Duodenal mucosa (tissue), 2 donors: ENCODE data around the gene CCDC38.
A peak's percentile ranks its signal among the peaks of the same experiment; 100 is the strongest.
"Not testable (repeated sequence)": the region's sequence is repeated elsewhere in the genome, so short reads cannot be mapped to it uniquely, and the experiment has no call there.

Experiments used
- H3K27ac ChIP-seq: one replicate; pipeline ENCODE4 v1.7.0; 2013; ENCODE audit warnings: low read depth, low read length
- H3K27me3 ChIP-seq, 2 donors: one replicate each; pipeline ENCODE4 v1.7.0; 2013; ENCODE audit warnings: low read length in 2 of 2, control low read depth in 1 of 2; ENCODE audit not compliant: insufficient read depth in 2 of 2, control insufficient read depth in 1 of 2
- H3K36me3 ChIP-seq, 2 donors: one replicate each; pipeline ENCODE4 v1.7.0; 2013; ENCODE audit warnings: low read length in 2 of 2, control low read depth in 1 of 2; ENCODE audit not compliant: insufficient read depth in 2 of 2, control insufficient read depth in 1 of 2
- H3K4me1 ChIP-seq, 2 donors: one replicate each; pipeline ENCODE4 v1.7.0; 2013; ENCODE audit warnings: low read length in 2 of 2, control low read depth in 1 of 2; ENCODE audit not compliant: insufficient read depth in 2 of 2, control insufficient read depth in 1 of 2
- H3K4me3 ChIP-seq, 2 donors: one replicate each; pipeline ENCODE4 v1.7.0; 2013; ENCODE audit warnings: low read length in 2 of 2, low read depth in 1 of 2
- H3K9ac ChIP-seq, 2 donors: one replicate each; pipeline ENCODE4 v1.7.0; 2013; ENCODE audit warnings: low read length in 2 of 2, low read depth in 1 of 2
- H3K9me3 ChIP-seq, 2 donors: one replicate each; pipeline ENCODE4 v1.7.0; 2013; ENCODE audit warnings: low read length in 2 of 2, control low read depth in 1 of 2; ENCODE audit not compliant: control insufficient read depth in 1 of 2

Gene CCDC38

DNA sequence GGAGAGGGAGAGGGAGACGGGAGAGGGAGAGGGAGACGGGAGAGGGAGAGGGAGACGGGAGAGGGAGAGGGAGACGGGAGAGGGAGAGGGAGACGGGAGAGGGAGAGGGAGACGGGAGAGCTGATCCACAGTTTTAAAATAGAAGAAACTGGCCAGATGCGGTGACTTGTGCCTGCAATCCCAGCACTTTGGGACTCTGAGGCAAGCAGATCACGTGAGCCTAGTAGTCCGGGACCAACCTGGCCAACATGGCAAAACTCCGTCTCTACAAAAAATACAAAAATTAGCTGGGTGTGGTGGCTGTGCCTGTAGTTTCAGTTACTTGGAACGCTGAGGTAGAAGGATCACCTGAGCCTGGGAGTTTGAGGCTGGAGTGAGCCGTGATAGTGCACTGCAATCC, 100.0 kb downstream of the CCDC38 start:
- H3K4me1 ChIP-seq, result peaks cover 3 to 10% of the 10 kb centered on the region in 2 donors
- H3K9me3 ChIP-seq, H3K27ac ChIP-seq, H3K27me3 ChIP-seq, H3K9ac ChIP-seq, H3K36me3 ChIP-seq: not testable (repeated sequence)
- peak overlapping the region in 1 of 2 donors; percentile 28 for H3K4me3 ChIP-seq

DNA sequence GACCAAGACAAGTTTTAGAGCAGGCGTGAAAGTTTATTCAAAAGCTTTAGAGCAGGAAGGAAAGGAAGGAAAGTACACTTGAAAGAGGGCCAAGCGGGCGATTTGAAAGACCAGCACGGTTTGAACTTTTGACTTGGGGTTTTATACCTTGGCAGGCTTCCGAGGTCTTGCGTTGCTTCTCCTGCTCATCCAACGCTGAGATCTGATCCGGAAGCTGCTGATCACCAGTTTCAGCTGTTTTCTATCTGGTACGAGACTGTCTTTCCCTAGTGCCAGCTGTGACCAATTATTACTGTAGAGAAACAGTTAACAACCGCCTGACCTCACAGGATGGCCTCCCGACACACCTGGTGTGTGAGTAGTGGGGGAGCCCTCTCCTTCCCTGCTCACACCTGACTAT, 104.3 kb downstream of the CCDC38 start:
- Histone ChIP-seq H3K4me3 (peak overlapping the region; percentile 35 to 42), H3K9ac (no peak overlapping the region), H3K27me3 (no peaks in the 10 kb centered on the region), H3K9me3 (no peaks in the 10 kb centered on the region), H3K36me3 (no peaks in the 10 kb centered on the region), H3K4me1 (peaks cover 16 to 24% of the 10 kb centered on the region in 2 donors), H3K27ac (no peak overlapping the region)

DNA sequence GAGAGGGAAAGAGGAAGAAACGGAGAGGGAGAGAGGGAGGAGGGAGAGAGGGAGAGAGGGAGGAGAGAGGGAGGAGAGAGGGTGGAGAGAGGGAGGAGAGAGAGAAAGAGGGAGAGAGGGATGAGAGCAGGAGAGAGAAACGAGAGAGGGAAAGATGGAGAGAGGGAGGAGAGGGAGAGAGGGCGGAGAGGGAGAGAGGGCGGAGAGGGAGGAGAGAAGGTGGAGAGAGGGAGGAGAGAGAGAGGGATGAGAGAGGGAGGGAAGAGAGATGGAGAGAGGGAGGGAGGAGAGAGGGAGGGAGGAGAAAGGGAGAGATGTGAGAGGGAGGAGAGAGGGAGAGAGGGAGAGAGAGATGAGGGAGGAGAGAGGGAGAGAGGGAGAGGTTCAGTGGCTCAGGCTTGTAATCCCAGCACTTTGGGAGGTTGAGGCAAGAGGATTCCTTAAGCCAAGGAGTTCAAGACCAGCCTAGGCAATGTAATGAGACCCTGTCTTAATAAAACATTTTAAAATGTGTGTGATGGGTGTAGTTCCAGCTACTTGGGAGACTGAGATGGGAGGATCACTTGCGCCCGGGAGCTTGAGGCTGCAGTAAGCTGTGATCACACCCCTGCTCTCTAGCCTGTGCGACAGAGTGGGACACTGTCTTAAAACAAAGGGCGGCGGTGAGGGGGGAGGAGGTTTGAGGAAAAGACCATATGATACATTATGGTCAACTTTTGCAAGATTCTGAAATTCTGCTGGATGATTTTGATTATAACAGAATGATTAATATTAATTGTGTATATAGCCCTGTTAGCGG, 105.0 kb downstream of the CCDC38 start:
- Histone ChIP-seq H3K27me3 (no peaks in the 10 kb centered on the region), H3K27ac (no peak overlapping the region)

DNA sequence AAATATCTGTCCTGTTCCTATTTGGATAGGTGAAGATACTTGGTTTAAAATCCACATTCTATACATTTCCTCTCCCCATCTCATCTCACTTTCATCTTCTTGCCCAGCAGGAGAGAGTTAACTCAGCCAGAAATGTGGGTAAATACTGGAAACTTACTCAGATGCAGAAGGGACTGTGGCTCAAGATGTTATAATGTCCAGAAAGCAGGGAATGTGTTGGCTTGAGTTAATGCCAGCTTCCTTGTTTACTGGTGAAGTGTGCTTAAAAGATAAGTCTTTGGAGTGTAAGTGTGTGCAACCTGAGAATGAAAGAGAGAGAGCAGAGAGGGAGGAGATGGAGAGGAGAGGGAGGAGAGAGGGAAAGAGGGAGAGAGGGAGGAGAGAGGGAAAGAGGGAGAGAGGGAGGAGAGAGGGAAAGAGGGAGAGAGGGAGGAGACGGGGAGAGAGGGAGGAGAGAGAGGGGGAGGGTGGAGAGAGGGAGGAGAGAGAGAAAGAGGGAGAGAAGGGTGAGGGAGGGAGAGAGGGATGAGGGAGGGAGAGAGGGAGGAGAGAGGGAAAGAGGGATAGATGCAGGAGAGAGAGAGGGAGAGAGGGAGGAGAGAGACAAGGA, 105.7 kb downstream of the CCDC38 start:
- no peaks in the 10 kb centered on the region for H3K9me3 ChIP-seq
- no peaks in the 10 kb centered on the region for H3K27me3 ChIP-seq
- H3K9ac ChIP-seq, result no peak overlapping the region
- H3K4me3 ChIP-seq, result peak overlapping the region in 1 of 2 donors; percentile 18
- H3K27ac ChIP-seq, result no peak overlapping the region
- H3K36me3 ChIP-seq, result no peaks in the 10 kb centered on the region
- H3K4me1 ChIP-seq, result peaks cover 16 to 24% of the 10 kb centered on the region in 2 donors

More for the DNA sequence above, 105.0 kb downstream of the CCDC38 start:
- Histone ChIP-seq H3K9me3 (no peaks in the 10 kb centered on the region), H3K9ac (no peak overlapping the region), H3K4me3 (peak overlapping the region in 1 of 2 donors; percentile 42), H3K4me1 (peaks cover 16 to 24% of the 10 kb centered on the region in 2 donors), H3K36me3 (no peaks in the 10 kb centered on the region)

DNA sequence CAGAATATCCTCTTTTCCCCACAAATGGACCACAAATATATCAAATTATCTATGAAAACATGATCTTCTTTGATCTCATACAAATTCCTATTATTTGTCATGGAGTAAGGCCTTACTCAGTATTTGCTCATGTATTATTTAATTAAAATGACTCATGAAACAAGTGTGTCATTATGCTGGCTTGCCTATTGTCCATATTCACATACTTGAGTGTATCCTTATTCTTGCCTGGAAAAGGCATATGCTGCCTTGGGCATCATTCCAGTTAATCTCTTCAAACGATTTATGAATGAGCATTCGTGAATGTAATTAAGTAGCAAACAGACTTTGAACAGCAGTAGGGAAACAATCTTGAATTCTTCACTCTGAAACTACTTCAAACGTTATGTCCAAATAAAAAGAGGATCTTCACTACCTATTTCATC, 106.2 kb downstream of the CCDC38 start:
- Histone ChIP-seq H3K4me3 (peak overlapping the region in 1 of 2 donors; percentile 18), H3K9me3 (no peaks in the 10 kb centered on the region)

DNA sequence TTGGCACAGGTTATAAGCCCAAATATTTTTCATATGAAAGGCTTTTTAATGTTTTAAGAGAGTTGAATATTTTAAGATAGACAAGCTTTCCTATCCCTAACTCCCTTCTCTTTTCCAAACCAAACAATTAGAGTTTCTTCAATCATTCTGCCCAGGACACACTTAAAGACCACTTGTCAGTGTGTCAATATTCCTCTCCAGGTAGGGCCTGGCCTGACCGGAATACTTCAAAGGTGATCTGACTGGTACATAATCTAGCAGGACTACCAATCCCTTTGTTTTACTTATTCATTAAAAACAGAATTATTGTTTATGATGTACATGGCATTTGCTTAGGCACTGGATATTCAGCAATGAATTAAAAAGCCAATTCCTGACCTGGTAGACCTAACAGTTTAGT, 107.8 kb downstream of the CCDC38 start:
- Histone ChIP-seq H3K4me1 (peaks cover 16 to 24% of the 10 kb centered on the region in 2 donors), H3K9ac (no peak overlapping the region), H3K36me3 (no peaks in the 10 kb centered on the region), H3K27me3 (no peaks in the 10 kb centered on the region), H3K9me3 (no peaks in the 10 kb centered on the region), H3K4me3 (no peak overlapping the region), H3K27ac (no peak overlapping the region)

More for the DNA sequence above, 106.2 kb downstream of the CCDC38 start:
- Histone ChIP-seq H3K36me3 (no peaks in the 10 kb centered on the region), H3K4me1 (peaks cover 16 to 24% of the 10 kb centered on the region in 2 donors), H3K9ac (no peak overlapping the region), H3K27me3 (no peaks in the 10 kb centered on the region), H3K27ac (no peak overlapping the region)

DNA sequence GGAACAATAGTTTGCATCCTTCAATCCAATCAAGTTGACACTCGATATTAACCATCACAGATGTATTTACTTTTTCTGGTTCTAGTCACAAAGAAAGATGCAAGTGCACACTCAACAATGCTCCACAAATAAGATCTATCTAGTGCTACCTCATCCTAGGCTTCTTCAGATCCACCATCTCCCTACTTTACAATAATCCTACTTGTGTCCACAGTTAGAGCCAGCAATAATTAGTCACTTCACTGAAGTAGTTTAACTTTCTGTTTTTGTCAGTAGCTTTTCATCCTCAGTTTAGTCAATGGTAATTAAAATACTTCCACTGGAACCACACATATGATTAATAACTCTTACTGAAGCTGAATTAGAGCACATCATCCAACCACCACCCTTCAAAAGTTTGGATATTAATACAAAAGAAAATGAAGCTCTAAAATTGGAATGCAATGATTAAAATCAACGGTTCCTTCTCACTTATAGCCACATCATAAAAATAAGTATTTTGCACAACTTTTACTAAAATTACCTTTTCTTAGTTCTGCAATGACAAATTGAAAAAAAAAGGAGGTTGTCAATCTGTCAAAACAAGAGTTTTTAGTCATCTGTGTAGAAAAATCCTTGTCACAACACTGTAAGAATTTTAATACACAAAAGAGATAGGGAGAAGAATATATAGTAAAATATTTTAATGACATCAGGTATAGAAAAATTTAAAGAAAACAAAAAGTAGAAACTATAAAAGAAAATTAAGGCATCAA, 111.9 kb downstream of the CCDC38 start:
- no peak overlapping the region for H3K9ac ChIP-seq
- H3K27me3 ChIP-seq, result peaks cover 0 to 3% of the 10 kb centered on the region in 2 donors

DNA sequence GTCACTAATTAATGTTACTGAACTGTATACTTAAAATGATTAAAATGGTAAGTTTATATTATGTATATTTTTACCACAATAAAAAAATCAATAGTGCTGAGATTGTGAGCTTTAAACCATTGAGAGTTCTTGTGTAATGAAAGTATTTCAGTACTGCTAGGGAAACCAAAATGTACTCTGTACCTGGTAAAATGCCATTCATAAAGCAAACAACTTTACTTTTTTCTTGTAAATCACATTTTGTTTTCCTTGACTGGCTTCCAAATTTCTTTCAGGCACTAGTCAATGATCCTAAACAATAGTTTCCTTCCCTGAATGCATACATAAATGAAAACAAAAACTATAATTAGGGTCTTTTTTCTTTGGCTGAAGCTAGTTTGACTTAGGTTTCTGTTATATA, 113.0 kb downstream of the CCDC38 start:
- Histone ChIP-seq H3K36me3 (no peaks in the 10 kb centered on the region), H3K27me3 (peaks cover 0 to 3% of the 10 kb centered on the region in 2 donors), H3K4me1 (no peaks in the 10 kb centered on the region), H3K9me3 (no peaks in the 10 kb centered on the region), H3K27ac (no peak overlapping the region), H3K9ac (no peak overlapping the region), H3K4me3 (no peak overlapping the region)

More for the DNA sequence above, 111.9 kb downstream of the CCDC38 start:
- no peaks in the 10 kb centered on the region for H3K4me1 ChIP-seq
- no peak overlapping the region for H3K4me3 ChIP-seq
- no peaks in the 10 kb centered on the region for H3K9me3 ChIP-seq
- H3K27ac ChIP-seq, result no peak overlapping the region
- H3K36me3 ChIP-seq, result no peaks in the 10 kb centered on the region

DNA sequence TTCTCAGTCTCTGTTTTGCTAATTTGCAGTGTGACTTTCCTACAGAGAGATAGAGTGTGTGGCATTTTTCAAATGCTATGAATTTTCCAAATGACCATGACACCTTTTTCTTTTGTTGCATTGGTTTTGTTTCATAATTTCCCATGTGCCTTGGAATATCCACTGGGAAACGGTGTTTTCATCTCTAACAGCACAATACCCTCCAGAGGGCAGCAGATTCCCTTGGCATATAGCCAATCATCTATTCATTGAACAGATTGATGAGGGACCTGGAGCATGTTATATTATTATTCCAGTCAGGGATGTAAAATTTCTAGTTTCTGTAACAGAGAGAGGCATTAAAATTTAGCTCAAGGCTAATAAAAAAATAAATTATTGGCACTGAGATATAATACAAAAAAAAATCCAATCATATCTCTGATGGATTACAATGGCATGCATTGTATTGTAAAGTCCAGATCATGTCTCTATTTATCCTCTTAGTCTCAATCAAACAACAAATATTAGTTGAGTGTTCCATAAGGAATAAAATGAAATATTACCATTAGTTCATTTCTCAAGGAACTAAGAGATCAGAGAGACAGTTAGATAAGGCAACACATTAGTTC, 122.2 kb downstream of the CCDC38 start:
- Histone ChIP-seq H3K27ac (no peak overlapping the region), H3K9me3 (no peaks in the 10 kb centered on the region), H3K36me3 (no peaks in the 10 kb centered on the region), H3K4me3 (no peak overlapping the region), H3K9ac (no peak overlapping the region), H3K4me1 (no peaks in the 10 kb centered on the region), H3K27me3 (no peaks in the 10 kb centered on the region)
